ENCODE results near the gene ERBB3.

Gene ERBB3

DNA sequence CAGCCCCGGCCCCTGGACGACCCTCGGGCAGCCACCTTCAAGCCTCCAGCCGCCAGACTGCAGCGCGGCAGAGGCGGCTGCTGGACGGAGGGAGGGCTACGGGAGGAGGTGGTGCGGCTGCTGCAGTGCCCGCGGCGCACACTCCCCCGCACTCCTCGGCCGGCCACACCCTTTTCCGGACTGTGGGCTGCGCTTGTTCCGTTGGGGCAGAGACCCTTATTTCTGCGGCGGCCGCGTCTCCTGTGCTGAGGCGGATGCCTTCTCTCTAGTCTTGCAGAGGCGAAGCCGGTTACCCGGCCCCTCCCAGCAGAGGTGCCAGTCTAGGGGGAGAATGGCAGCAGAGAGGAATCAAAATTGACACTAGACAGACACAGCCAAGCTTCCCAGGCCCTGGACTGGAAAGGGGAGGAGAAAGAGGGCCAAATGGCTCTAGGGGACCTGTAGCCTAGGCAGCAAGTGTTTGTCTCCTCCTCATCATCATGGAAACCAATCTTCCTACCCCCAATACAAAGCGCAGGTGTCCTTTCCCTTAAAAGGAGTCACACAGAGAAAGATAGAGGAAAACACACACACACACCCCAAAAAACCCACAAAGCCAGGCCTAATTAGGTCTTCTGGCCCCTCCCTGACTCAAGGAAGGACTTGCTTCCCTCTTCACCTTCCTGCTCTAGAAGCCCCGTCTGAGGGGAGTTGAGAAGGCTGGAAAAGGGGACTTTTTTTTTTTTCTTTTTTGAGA lies 49.4 kb downstream of the ERBB3 start (continued):
- TF ChIP-seq, protein P1, sequence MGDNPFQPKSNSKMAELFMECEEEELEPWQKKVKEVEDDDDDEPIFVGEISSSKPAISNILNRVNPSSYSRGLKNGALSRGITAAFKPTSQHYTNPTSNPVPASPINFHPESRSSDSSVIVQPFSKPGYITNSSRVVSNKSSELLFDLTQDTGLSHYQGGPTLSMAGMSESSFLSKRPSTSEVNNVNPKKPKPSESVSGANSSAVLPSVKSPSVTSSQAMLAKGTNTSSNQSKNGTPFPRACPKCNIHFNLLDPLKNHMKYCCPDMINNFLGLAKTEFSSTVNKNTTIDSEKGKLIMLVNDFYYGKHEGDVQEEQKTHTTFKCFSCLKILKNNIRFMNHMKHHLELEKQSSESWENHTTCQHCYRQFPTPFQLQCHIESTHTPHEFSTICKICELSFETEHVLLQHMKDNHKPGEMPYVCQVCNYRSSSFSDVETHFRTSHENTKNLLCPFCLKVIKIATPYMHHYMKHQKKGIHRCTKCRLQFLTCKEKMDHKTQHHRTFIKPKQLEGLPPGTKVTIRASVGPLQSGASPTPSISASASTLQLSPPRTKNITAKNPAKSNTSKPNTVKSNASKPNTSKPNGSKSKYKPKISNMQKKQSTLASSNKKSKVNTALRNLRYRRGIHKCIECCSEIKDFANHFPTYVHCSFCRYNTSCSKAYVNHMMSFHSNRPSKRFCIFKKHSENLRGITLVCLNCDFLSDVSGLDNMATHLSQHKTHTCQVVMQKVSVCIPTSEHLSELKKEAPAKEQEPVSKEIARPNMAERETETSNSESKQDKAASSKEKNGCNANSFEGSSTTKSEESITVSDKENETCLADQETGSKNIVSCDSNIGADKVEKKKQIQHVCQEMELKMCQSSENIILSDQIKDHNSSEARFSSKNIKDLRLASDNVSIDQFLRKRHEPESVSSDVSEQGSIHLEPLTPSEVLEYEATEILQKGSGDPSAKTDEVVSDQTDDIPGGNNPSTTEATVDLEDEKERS (tag by site-specific recombination; IDR thresholded peaks at IDR 0.05) = no peak
- TF ChIP-seq SP7 (tag by site-specific recombination; IDR thresholded peaks at IDR 0.05) (0 out of 2 replicates have a peak, but pooled peaks have one; percentile 29), ZNF366 (tag by site-specific recombination; conservative IDR thresholded peaks at IDR 0.05) (peak; percentile 73), ZNF266 (tag by site-specific recombination; IDR thresholded peaks at IDR 0.05; ENCODE audit: low read depth) (no peak), ZNF16 (tag by site-specific recombination; IDR thresholded peaks at IDR 0.05; ENCODE audit: low read depth) (no peak), YY2 (tag by site-specific recombination; IDR thresholded peaks at IDR 0.05) (no peak), ZNF830 (tag by site-specific recombination; IDR thresholded peaks at IDR 0.05; ENCODE audit: low read depth) (no peak), FEZF1 (tag by site-specific recombination; IDR thresholded peaks at IDR 0.05) (no peak), ZNF112 (tag by site-specific recombination; IDR thresholded peaks at IDR 0.05) (no peak), ZNF26 (tag by site-specific recombination; IDR thresholded peaks at IDR 0.05) (no peak), SALL2 (tag by site-specific recombination; IDR thresholded peaks at IDR 0.05; ENCODE audit: borderline replicate concordance) (no peak), ZFP3 (tag by site-specific recombination; IDR thresholded peaks at IDR 0.05; ENCODE audit: low read depth) (no peak), ZNF132 (tag by site-specific recombination; IDR thresholded peaks at IDR 0.05; ENCODE audit: borderline replicate concordance) (no peak), ZBTB1 (tag by site-specific recombination; IDR thresholded peaks at IDR 0.05) (no peak), ZNF704 (tag by site-specific recombination; IDR thresholded peaks at IDR 0.05) (no peak), GLI4 (tag by site-specific recombination; IDR thresholded peaks at IDR 0.05) (no peak), ZNF707 (tag by site-specific recombination; IDR thresholded peaks at IDR 0.05) (no peak), BCL11B (tag by site-specific recombination; IDR thresholded peaks at IDR 0.05; ENCODE audit: low read depth) (no peak), ZNF223 (tag by site-specific recombination; IDR thresholded peaks at IDR 0.05) (no peak), OSR2 (tag by site-specific recombination; IDR thresholded peaks at IDR 0.05) (peak; percentile 51), ZNF292 (tag by site-specific recombination; IDR thresholded peaks at IDR 0.05; ENCODE audit: borderline replicate concordance, low read depth) (no peak), KLF10 (tag by site-specific recombination; IDR thresholded peaks at IDR 0.05) (peak; percentile 93), KLF9 (tag by site-specific recombination; IDR thresholded peaks at IDR 0.05; ENCODE audit: low read depth) (peak; percentile 90)
- TF ChIP-seq, protein P2, sequence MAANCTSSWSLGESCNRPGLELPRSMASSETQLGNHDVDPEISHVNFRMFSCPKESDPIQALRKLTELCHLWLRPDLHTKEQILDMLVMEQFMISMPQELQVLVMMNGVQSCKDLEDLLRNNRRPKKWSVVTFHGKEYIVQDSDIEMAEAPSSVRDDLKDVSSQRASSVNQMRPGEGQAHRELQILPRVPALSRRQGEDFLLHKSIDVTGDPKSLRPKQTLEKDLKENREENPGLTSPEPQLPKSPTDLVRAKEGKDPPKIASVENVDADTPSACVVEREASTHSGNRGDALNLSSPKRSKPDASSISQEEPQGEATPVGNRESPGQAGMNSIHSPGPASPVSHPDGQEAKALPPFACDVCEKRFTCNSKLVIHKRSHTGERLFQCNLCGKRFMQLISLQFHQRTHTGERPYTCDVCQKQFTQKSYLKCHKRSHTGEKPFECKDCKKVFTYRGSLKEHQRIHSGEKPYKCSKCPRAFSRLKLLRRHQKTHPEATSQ (tag by site-specific recombination; IDR thresholded peaks at IDR 0.05) = no peak
- TF ChIP-seq, protein P3, sequence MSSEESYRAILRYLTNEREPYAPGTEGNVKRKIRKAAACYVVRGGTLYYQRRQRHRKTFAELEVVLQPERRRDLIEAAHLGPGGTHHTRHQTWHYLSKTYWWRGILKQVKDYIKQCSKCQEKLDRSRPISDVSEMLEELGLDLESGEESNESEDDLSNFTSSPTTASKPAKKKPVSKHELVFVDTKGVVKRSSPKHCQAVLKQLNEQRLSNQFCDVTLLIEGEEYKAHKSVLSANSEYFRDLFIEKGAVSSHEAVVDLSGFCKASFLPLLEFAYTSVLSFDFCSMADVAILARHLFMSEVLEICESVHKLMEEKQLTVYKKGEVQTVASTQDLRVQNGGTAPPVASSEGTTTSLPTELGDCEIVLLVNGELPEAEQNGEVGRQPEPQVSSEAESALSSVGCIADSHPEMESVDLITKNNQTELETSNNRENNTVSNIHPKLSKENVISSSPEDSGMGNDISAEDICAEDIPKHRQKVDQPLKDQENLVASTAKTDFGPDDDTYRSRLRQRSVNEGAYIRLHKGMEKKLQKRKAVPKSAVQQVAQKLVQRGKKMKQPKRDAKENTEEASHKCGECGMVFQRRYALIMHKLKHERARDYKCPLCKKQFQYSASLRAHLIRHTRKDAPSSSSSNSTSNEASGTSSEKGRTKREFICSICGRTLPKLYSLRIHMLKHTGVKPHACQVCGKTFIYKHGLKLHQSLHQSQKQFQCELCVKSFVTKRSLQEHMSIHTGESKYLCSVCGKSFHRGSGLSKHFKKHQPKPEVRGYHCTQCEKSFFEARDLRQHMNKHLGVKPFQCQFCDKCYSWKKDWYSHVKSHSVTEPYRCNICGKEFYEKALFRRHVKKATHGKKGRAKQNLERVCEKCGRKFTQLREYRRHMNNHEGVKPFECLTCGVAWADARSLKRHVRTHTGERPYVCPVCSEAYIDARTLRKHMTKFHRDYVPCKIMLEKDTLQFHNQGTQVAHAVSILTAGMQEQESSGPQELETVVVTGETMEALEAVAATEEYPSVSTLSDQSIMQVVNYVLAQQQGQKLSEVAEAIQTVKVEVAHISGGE (tag by site-specific recombination; conservative IDR thresholded peaks at IDR 0.05; ENCODE audit: low read depth) = peak; percentile 69

Measured in HEK293 (cell line).